Dendritic cell treated with granulocyte-macrophage colony-stimulating factor and Interleukin-4, amounts not matched to agents 40 ng/mL and 50 ng/mL, for 4 days (primary cell): ENCODE measurements around the gene TTLL3.
"Not testable (repeated sequence)": the region's sequence is repeated elsewhere in the genome, so short reads cannot be mapped to it uniquely, and the experiment has no call there.

Experiments used
- H3K27ac Mint-ChIP-seq: one replicate; pipeline ENCODE4 v1.8.0; 2022; ENCODE audit warnings: mild to moderate bottlenecking, mixed read lengths
- H3K27me3 Mint-ChIP-seq: one replicate; pipeline ENCODE4 v1.8.0; 2022; ENCODE audit warnings: mild to moderate bottlenecking, mixed read lengths
- H3K36me3 Mint-ChIP-seq: one replicate; pipeline ENCODE4 v1.8.0; 2022; ENCODE audit warnings: low read depth, mixed read lengths
- H3K4me1 Mint-ChIP-seq: one replicate; pipeline ENCODE4 v1.8.0; 2022; ENCODE audit warnings: low read depth, mixed read lengths
- H3K4me3 Mint-ChIP-seq: one replicate; pipeline ENCODE4 v1.8.0; 2022; ENCODE audit warnings: mild to moderate bottlenecking, moderate library complexity, mixed read lengths
- H3K9me3 Mint-ChIP-seq: one replicate; pipeline ENCODE4 v1.8.0; 2022; ENCODE audit warnings: mixed read lengths
- intact Hi-C: fragments of 100-400 bp; cut with micrococcal nuclease; formaldehyde crosslinking; loops from one replicate; pipeline ENCODE4 v1.15.0; 2022

The TTLL3 gene

GRCh38 chr3:9848860-9849259 is 38.8 kb downstream of the TTLL3 start:
- Mint-ChIP-seq H3K4me1 (peaks cover 10% of the 10 kb centered on the region), H3K27ac (peak overlapping the region; percentile 32)
- not testable (repeated sequence) for H3K4me3 Mint-ChIP-seq, H3K9me3 Mint-ChIP-seq, H3K27me3 Mint-ChIP-seq, H3K36me3 Mint-ChIP-seq
- intact Hi-C loops = loop anchor here (5.0 kb wide), 1 partner anchor 68 kb away; the partner anchor contains the start of gene IL17RC

GRCh38 chr3:9851383-9851782 is 41.3 kb downstream of the TTLL3 start:
- H3K27ac Mint-ChIP-seq, H3K4me1 Mint-ChIP-seq, H3K4me3 Mint-ChIP-seq, intact Hi-C loops, H3K36me3 Mint-ChIP-seq, H3K27me3 Mint-ChIP-seq, H3K9me3 Mint-ChIP-seq: not testable (repeated sequence)

GRCh38 chr3:9851926-9852325 is 41.9 kb downstream of the TTLL3 start:
- H3K27me3 Mint-ChIP-seq, H3K9me3 Mint-ChIP-seq, H3K4me1 Mint-ChIP-seq, H3K36me3 Mint-ChIP-seq, H3K4me3 Mint-ChIP-seq, H3K27ac Mint-ChIP-seq, intact Hi-C loops: not testable (repeated sequence)

GRCh38 chr3:9852528-9852927 is 42.5 kb downstream of the TTLL3 start:
- H3K27ac Mint-ChIP-seq = no peak overlapping the region
- no peaks in the 10 kb centered on the region for H3K36me3 Mint-ChIP-seq
- peaks cover 4% of the 10 kb centered on the region for H3K4me1 Mint-ChIP-seq
- H3K9me3 Mint-ChIP-seq = no peaks in the 10 kb centered on the region
- peaks cover 3% of the 10 kb centered on the region for H3K27me3 Mint-ChIP-seq
- intact Hi-C loops = no loop called here
- H3K4me3 Mint-ChIP-seq = no peak overlapping the region

- intact Hi-C loops, H3K27ac Mint-ChIP-seq, H3K27me3 Mint-ChIP-seq, H3K36me3 Mint-ChIP-seq, H3K4me3 Mint-ChIP-seq, H3K4me1 Mint-ChIP-seq, H3K9me3 Mint-ChIP-seq: not testable (repeated sequence)
Measured at GRCh38 chr3:9854291-9854940, 44.4 kb downstream of the TTLL3 start.

- Mint-ChIP-seq H3K27me3 (peaks cover 3% of the 10 kb centered on the region), H3K27ac (no peak overlapping the region), H3K4me1 (peaks cover 5% of the 10 kb centered on the region), H3K4me3 (no peak overlapping the region), H3K36me3 (no peaks in the 10 kb centered on the region), H3K9me3 (no peaks in the 10 kb centered on the region)
- intact Hi-C loops = no loop called here
Measured at GRCh38 chr3:9855594-9855993, 45.5 kb downstream of the TTLL3 start.

- no peaks in the 10 kb centered on the region for H3K36me3 Mint-ChIP-seq
- intact Hi-C loops = no loop called here
- peaks cover 8% of the 10 kb centered on the region for H3K27me3 Mint-ChIP-seq
- peaks cover 28% of the 10 kb centered on the region for H3K4me1 Mint-ChIP-seq
- no peak overlapping the region for H3K27ac Mint-ChIP-seq
- no peak overlapping the region for H3K4me3 Mint-ChIP-seq
- no peaks in the 10 kb centered on the region for H3K9me3 Mint-ChIP-seq
Measured at GRCh38 chr3:9859530-9860025, 49.5 kb downstream of the TTLL3 start.

- Mint-ChIP-seq H3K27me3 (peaks cover 8% of the 10 kb centered on the region), H3K4me3 (no peak overlapping the region), H3K27ac (no peak overlapping the region), H3K4me1 (peaks cover 29% of the 10 kb centered on the region), H3K9me3 (no peaks in the 10 kb centered on the region), H3K36me3 (no peaks in the 10 kb centered on the region)
- intact Hi-C loops = no loop called here
Measured at GRCh38 chr3:9861201-9861600, 51.1 kb downstream of the TTLL3 start.

GRCh38 chr3:9861626-9862130 is 51.6 kb downstream of the TTLL3 start:
- Mint-ChIP-seq H3K27me3 (peaks cover 8% of the 10 kb centered on the region), H3K9me3 (no peaks in the 10 kb centered on the region), H3K4me3 (no peak overlapping the region), H3K4me1 (peaks cover 29% of the 10 kb centered on the region), H3K27ac (no peak overlapping the region), H3K36me3 (no peaks in the 10 kb centered on the region)
- intact Hi-C loops = no loop called here

- Mint-ChIP-seq H3K4me1 (peaks cover 29% of the 10 kb centered on the region), H3K4me3 (peak overlapping the region; percentile 67), H3K27ac (no peak overlapping the region), H3K9me3 (no peaks in the 10 kb centered on the region), H3K36me3 (no peaks in the 10 kb centered on the region), H3K27me3 (peaks cover 8% of the 10 kb centered on the region)
- intact Hi-C loops = no loop called here
Measured at GRCh38 chr3:9862391-9863057, 52.5 kb downstream of the TTLL3 start.

GRCh38 chr3:9863058-9863772 is 53.2 kb downstream of the TTLL3 start:
- Mint-ChIP-seq H3K9me3 (no peaks in the 10 kb centered on the region), H3K27me3 (peaks cover 8% of the 10 kb centered on the region), H3K4me1 (peaks cover 29% of the 10 kb centered on the region), H3K27ac (no peak overlapping the region), H3K36me3 (no peaks in the 10 kb centered on the region), H3K4me3 (peak overlapping the region; percentile 67)
- intact Hi-C loops = no loop called here

GRCh38 chr3:9864200-9864927 is 54.3 kb downstream of the TTLL3 start:
- H3K4me3 Mint-ChIP-seq = no peak overlapping the region
- H3K9me3 Mint-ChIP-seq = no peaks in the 10 kb centered on the region
- peaks cover 8% of the 10 kb centered on the region for H3K27me3 Mint-ChIP-seq
- no peaks in the 10 kb centered on the region for H3K36me3 Mint-ChIP-seq
- H3K4me1 Mint-ChIP-seq = peaks cover 24% of the 10 kb centered on the region
- intact Hi-C loops = no loop called here
- H3K27ac Mint-ChIP-seq = no peak overlapping the region

GRCh38 chr3:9865125-9865637 is 55.1 kb downstream of the TTLL3 start:
- H3K36me3 Mint-ChIP-seq, H3K9me3 Mint-ChIP-seq, H3K27ac Mint-ChIP-seq: not testable (repeated sequence)

More at GRCh38 chr3:9865125-9865637, 55.1 kb downstream of the TTLL3 start:
- peaks cover 24% of the 10 kb centered on the region for H3K4me1 Mint-ChIP-seq
- intact Hi-C loops, H3K4me3 Mint-ChIP-seq, H3K27me3 Mint-ChIP-seq: not testable (repeated sequence)
